SK-N-MC (cell line): ENCODE results near the gene FAM83E.

Experiments
- DNase-seq: peaks from one replicate; pipeline ENCODE4 v3.0.0-alpha.2; 2011; ENCODE audit warnings: low read depth, low spot score
- H3K27ac ChIP-seq: fragments of 200-600 bp; sonication (generic); 2 replicates; pipeline ENCODE4 v1.5.1; 2016; ENCODE audit warnings: mixed run types
- H3K36me3 ChIP-seq: fragments of 200-600 bp; sonication (generic); 2 replicates; pipeline ENCODE4 v1.6.1; 2017; ENCODE audit warnings: antibody characterized with exemption, low read length, mixed read lengths; ENCODE audit not compliant: insufficient read depth
- H3K4me3 ChIP-seq: fragments of 200-600 bp; sonication (generic); 2 replicates; pipeline ENCODE4 v1.5.1; 2016
- H3K9ac ChIP-seq: fragments of 200-600 bp; sonication (generic); 2 replicates; pipeline ENCODE4 v1.8.0; 2017; ENCODE audit warnings: mixed run types, mixed read lengths; ENCODE audit not compliant: insufficient read length
- H3K9me3 ChIP-seq: fragments of 200-600 bp; sonication (generic); 2 replicates; pipeline ENCODE4 v1.6.1; 2017; ENCODE audit warnings: low read depth, mild to moderate bottlenecking, antibody characterized with exemption, low read length, moderate library complexity, mixed read lengths
- EZH2 ChIP-seq: fragments of 200-600 bp; sonication (generic); IDR thresholded peaks from one replicate; pipeline ENCODE4 v1.6.1; 2017; ENCODE audit warnings: antibody characterized with exemption
- FOXP2 ChIP-seq: optimal IDR thresholded peaks from 2 replicates; pipeline ENCODE3; 2011; ENCODE audit warnings: mild to moderate bottlenecking, moderate library complexity; ENCODE audit not compliant: insufficient read depth; ENCODE audit errors: extremely low read length, control extremely low read depth
- POLR2AphosphoS5 ChIP-seq: IDR thresholded peaks from 2 replicates; pipeline ENCODE4 v1.6.1; 2012; ENCODE audit warnings: mild to moderate bottlenecking, low read depth, low read length, borderline replicate concordance

Gene FAM83E

DNA sequence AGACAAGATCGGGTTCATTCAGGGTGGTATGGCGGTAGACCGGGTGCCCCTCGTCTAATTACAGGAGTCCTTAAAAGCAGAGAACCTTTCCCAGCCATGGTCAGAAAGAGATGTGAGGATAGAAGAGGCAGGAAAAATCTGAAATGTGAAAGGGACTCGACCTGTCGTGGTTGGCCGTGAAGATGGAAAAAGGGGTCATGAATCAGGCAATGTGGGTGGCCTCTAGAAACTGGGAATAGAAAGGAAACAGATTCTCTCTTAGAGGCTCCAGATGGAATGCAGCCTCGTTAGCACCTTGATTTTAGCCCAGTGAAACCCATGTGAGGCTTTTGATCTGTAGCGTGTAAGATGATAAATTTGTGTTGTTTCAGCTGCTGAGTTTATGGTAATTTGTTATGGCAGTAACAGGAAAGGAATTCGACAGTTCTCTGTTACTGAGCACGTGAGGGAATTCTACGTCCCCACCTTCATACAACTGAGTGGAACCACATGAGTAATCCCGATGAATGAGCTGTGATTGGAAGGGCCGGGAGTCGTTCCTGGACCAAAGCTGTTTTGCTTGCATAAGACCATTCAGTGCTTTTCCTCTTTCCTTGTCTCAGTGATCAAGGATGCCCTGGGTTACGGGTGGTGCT, 42.1 kb upstream of the FAM83E start:
- no peak for TF ChIP-seq POLR2AphosphoS5
- TF ChIP-seq EZH2, result no peak
- no peak for TF ChIP-seq FOXP2
- Histone ChIP-seq H3K4me3 (no peak overlapping the region), H3K9ac (peak overlapping the region; percentile 17), H3K9me3 (no peaks in the 10 kb centered on the region), H3K36me3 (no peaks in the 10 kb centered on the region), H3K27ac (no peak overlapping the region)
- DNase-seq, result no peak

DNA sequence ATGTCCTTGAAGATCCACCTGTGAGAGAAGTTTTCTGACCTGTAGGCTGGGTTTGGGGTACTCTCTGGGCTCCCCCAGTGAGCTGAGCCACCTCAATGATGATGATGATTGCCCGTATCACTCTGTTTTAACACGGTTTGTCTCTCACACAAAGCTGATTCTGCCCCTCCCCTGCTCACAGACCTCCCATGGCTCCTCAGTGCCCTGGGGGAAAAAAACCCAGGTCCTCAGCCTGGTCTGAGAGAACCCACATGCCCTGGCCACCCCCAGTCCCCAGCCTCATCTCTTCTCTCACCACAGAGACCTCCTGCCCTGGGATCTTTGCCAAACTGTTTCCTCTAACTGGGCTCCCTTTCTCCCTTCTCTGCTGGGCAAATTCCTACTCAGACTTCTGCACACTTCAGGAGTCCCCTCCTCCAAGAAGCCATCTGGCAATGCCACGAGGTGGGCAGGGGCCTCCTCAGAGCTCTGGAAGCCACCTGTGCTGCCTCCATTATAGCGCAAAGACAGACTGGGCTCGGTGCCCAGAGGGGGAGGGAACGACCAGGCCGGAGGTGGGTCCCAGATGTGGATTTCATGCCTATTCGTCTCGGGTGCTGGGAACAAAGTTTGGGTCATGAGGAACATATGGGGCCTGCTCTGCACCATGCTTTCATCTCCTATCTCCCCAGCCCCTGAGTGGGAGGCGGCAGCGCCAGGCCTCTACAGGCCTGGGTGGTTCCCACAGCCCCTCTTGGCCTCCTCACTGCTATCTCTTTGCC, 39.6 kb upstream of the FAM83E start:
- no peak for DNase-seq
- peak overlapping the region; percentile 67 for H3K9ac ChIP-seq
- H3K27ac ChIP-seq, result peak overlapping the region; percentile 84

DNA sequence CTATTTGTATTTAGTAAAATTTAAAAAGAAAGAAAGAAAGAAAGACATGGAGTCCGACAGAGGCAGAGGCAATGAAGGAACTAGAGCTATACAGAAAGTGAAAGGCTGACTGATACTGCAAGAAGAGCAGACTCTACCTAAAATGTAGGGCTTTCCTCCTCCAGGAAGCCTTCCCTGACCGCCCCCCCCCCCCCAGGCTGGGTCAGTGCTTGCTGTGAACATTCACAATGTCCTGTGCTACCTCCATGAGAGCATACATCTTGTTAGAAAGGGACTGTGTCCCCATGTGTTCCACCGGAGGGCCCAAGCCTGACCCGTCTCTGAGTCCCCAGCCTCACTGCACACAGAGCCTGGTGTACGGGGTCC, 36.8 kb upstream of the FAM83E start:
- Histone ChIP-seq H3K4me3 (no peak overlapping the region), H3K27ac (no peak overlapping the region), H3K9me3 (no peaks in the 10 kb centered on the region), H3K9ac (no peak overlapping the region), H3K36me3 (no peaks in the 10 kb centered on the region)
- DNase-seq, result no peak
- no peak for TF ChIP-seq FOXP2
- TF ChIP-seq EZH2, result no peak
- no peak for TF ChIP-seq POLR2AphosphoS5

More for the DNA sequence above, 39.6 kb upstream of the FAM83E start:
- H3K4me3 ChIP-seq, result peak overlapping the region; percentile 57
- H3K36me3 ChIP-seq, result no peaks in the 10 kb centered on the region
- TF ChIP-seq POLR2AphosphoS5 (no peak), EZH2 (no peak), FOXP2 (no peak)
- H3K9me3 ChIP-seq, result no peaks in the 10 kb centered on the region

DNA sequence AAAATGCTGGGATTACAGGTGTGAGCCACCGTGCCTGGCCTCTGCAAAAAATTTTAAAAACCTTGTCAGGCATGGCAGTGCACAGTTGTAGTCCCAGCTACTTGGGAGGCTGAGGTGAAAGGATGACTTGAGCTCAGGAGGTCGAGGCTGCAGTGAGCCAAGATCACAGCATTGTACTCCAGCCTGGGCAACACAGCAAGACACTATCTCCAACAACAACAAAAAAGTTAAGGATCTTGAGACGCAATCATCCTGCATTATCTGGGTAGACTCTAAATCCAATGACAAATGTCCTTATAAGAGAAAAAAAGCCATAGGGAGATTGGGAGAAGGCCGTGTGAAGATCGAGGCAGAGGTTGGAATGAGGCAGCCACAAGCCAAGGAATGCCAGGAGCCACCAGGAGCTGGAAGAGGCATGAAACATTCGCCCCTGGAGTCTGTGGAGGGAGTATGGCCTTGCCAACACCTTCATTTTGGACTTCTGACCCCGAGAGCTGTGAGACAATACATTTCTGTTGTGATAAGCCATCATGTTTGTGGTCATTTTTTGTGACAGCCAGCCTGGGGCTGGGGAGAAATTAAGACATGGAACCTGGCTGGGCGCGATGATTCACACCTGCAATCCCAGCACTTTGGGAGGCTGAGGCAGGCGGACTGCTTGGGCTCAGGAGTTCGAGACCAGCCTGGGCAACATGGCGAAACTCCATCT, 36.3 kb upstream of the FAM83E start:
- DNase-seq, result no peak
- Histone ChIP-seq H3K4me3 (no peak overlapping the region), H3K27ac (no peak overlapping the region), H3K36me3 (no peaks in the 10 kb centered on the region), H3K9ac (no peak overlapping the region), H3K9me3 (no peaks in the 10 kb centered on the region)
- TF ChIP-seq FOXP2, result no peak
- TF ChIP-seq POLR2AphosphoS5, result no peak
- TF ChIP-seq EZH2, result no peak

DNA sequence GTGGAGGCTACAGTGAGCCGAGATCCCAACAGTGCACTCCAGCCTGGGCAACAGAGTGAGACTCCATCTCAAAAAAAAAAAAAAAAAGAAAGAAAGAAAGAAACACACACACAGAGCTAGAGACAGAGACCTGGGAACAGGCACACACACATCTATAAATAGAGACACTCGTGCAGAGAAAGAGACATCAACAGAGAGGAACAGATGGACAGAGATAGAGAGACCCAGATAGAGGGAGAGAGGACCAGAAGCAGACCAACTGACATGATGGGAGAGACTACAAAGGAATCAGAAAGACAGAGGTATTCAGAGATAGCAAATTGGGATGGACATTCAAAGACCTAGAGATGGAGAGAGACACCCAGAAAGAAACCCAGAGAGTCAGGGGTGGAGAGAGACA, 33.3 kb upstream of the FAM83E start:
- no peaks in the 10 kb centered on the region for H3K36me3 ChIP-seq
- no peak overlapping the region for H3K27ac ChIP-seq
- TF ChIP-seq FOXP2, result no peak
- TF ChIP-seq POLR2AphosphoS5, result no peak
- no peak for TF ChIP-seq EZH2
- H3K4me3 ChIP-seq, result no peak overlapping the region
- no peak overlapping the region for H3K9ac ChIP-seq
- DNase-seq, result no peak
- H3K9me3 ChIP-seq, result no peaks in the 10 kb centered on the region

DNA sequence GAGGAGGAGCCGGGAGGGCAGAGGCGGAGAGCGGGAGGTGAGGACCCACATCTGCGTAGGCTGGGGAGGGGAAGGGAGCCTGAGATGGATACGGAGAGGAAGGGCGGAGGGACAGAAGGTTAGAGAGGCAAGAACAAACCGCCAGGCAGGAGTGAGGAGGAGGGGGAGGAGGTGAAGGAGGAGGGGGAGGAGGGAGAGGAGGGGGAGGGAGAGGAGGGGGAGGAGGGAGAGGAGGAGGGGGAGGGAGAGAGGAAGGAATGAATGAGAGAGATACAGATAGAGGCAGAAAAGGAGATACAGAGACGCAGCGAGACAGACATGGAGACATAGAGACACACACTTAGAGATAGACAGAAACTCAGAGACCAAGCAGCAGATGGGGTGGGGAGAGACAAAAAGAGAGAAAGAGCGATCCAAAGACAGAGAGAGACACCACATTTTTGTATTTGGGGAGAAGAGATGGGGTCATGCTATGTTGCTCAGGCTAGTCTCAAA, 31.9 kb upstream of the FAM83E start:
- Histone ChIP-seq H3K4me3 (peak overlapping the region; percentile 85), H3K9me3 (no peaks in the 10 kb centered on the region), H3K9ac (peak overlapping the region; percentile 32)

DNA sequence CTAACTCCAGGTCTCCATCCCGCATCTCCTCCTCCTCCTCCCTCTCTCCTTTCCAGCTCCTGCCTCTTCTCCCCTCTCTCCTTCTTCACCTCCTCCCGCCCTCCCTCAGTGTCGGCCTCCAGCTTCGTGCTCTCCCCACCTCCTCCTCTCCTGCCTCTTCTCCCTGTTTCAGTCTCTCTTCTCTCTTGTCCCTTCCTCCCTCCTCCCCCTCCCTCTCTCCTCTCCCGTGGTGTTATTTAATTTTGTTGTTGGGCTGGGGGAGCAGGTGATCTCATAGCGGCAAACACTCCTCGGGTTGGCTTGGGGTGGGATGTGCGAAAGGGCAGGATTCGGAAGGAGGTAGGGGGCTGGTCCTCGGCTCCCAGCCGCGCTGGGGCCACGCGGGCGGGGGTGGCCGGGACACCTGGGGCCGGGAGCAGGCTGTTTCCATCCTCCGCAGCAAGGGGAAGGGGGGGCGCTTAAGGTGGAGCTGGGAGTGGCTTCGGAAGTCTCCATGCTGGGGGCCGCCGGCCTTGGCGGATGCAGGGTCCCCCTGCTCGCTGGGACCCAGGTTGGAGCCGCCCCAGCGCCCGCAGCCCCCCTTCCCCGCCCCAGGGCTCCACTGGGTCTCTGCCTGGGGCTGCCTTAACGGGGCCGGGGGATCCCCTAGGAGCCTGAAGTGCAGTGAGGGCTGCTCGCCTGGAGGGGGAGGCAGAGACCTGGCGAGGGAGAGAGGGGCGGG, 31.3 kb upstream of the FAM83E start, which contains the start of gene CA11:
TSS of gene CA11 (minus strand) at position 187 of the 721 bp plus-strand sequence. CDS start 555 bp downstream, outside the sequence.
- Histone ChIP-seq H3K27ac (peak within 1 kb of the TSS; percentile 68), H3K4me3 (peak within 1 kb of the TSS; percentile 85), H3K36me3 (no peaks in the 10 kb centered on the region), H3K9me3 (no peaks in the 10 kb centered on the region), H3K9ac (peak within 1 kb of the TSS; percentile 37)
- TF ChIP-seq EZH2, result no peak
- TF ChIP-seq POLR2AphosphoS5, result peak; percentile 30; the same call in 1 of the 2 replicates
- no peak for DNase-seq

More for the DNA sequence above, 31.9 kb upstream of the FAM83E start:
- Histone ChIP-seq H3K36me3 (no peaks in the 10 kb centered on the region), H3K27ac (no peak overlapping the region)
- DNase-seq, result no peak
- TF ChIP-seq FOXP2 (peak; percentile 55), EZH2 (no peak)

DNA sequence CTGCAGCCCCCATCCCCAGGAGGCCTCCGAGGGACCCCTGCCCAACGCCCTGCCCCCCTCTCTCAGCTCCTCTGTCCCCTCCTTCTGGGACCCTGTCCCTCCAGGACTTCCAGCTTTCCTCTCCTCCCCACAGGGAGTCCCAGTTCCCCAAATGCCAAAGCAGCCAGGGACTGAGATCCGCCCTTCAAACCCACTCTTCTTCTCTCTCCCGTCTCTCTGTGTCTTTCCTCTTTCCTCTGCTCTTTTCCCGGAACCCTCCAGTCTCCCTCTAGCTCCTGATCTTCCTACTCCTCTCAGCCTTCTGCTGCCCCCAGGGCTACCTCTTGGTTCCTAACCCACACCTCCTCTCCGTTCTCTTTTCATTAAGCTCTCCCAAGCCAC, 30.7 kb upstream of the FAM83E start:
- Histone ChIP-seq H3K9ac (no peak overlapping the region), H3K4me3 (peak overlapping the region; percentile 85), H3K9me3 (no peaks in the 10 kb centered on the region), H3K27ac (peak overlapping the region; percentile 68), H3K36me3 (no peaks in the 10 kb centered on the region)
- no peak for TF ChIP-seq POLR2AphosphoS5
- TF ChIP-seq FOXP2, result no peak
- no peak for TF ChIP-seq EZH2
- no peak for DNase-seq
